Activated T-helper 2 cell treated with anti-CD3 and anti-CD28 coated beads, Interferon-gamma antibody, Interleukin-2, Interleukin-4, amounts not matched to agents 10 μg/mL and 5 μg/mL and 100 μg/mL, durations not matched to agents 14 hours and 24 hours and 36 hours (primary cell): ENCODE results near the gene VEGFB. TPM values are rescaled to one million over a fixed set of nuclear protein-coding genes. Genes with fewer than 3 reads are reported as not detected.

Source experiments
- DNase-seq: peaks from one replicate; pipeline ENCODE4 v3.0.0; 2021; ENCODE audit warnings: low spot score
- H3K27ac Mint-ChIP-seq: one replicate; pipeline ENCODE4 v1.8.0; 2021; ENCODE audit warnings: mixed read lengths
- H3K27me3 Mint-ChIP-seq: one replicate; pipeline ENCODE4 v1.8.0; 2021; ENCODE audit warnings: low read depth, mixed read lengths
- H3K36me3 Mint-ChIP-seq: one replicate; pipeline ENCODE4 v1.8.0; 2021; ENCODE audit warnings: low read depth, mixed read lengths
- H3K4me1 Mint-ChIP-seq: one replicate; pipeline ENCODE4 v1.8.0; 2021; ENCODE audit warnings: low read depth, mixed read lengths
- H3K4me3 Mint-ChIP-seq: one replicate; pipeline ENCODE4 v1.8.0; 2021; ENCODE audit warnings: low read depth, mild to moderate bottlenecking, moderate library complexity, mixed read lengths
- H3K9me3 Mint-ChIP-seq: one replicate; pipeline ENCODE4 v1.8.0; 2021; ENCODE audit warnings: mixed read lengths
- intact Hi-C: fragments of 100-400 bp; cut with micrococcal nuclease; formaldehyde crosslinking; loops from one replicate; pipeline ENCODE4 v1.15.1; 2023
- total RNA-seq: library from RNA; stranded (reverse); gene quantifications from 2 replicates; pipeline ENCODE4 v1.2.3, GENCODE V29; 2022

Gene VEGFB
- total RNA-seq, 1 donor from 2014 or later, result 82.0 TPM

GRCh38 chr11:64206457-64207255, 27.7 kb upstream of the VEGFB start, which contains the start of gene FERMT3:
TSS of gene FERMT3 (plus strand) at chr11:64206721. CDS start at chr11:64207365, 644 bp downstream.
- intact Hi-C loops, result loop anchor here (1.0 to 5.0 kb wide), 5 partner anchors 19 to 151 kb away; partner anchors contain the start of genes FKBP2, NUDT22, RPS6KA4 and TRPT1
- peaks cover 25% of the 10 kb centered on the region for H3K4me1 Mint-ChIP-seq
- H3K4me3 Mint-ChIP-seq, result peak within 1 kb of the TSS; percentile 92
- peak within 1 kb of the TSS; percentile 95 for H3K27ac Mint-ChIP-seq
- DNase-seq, result peak; percentile 74
- H3K9me3 Mint-ChIP-seq, result no peaks in the 10 kb centered on the region
- peaks cover 90% of the 10 kb centered on the region for H3K36me3 Mint-ChIP-seq
- H3K27me3 Mint-ChIP-seq, result no peaks in the 10 kb centered on the region

GRCh38 chr11:64207256-64208085, 26.9 kb upstream of the VEGFB start:
- Mint-ChIP-seq H3K4me1 (peaks cover 26% of the 10 kb centered on the region), H3K27ac (peak overlapping the region; percentile 95), H3K4me3 (peak overlapping the region; percentile 92), H3K36me3 (peaks cover 92% of the 10 kb centered on the region), H3K9me3 (no peaks in the 10 kb centered on the region), H3K27me3 (no peaks in the 10 kb centered on the region)
- DNase-seq, result peak; percentile 73
- intact Hi-C loops, result loop anchor here (1.0 to 5.0 kb wide), 5 partner anchors 19 to 150 kb away; partner anchors contain the start of genes FKBP2, NUDT22, RPS6KA4 and TRPT1

- intact Hi-C loops, result loop anchor here (5.0 kb wide), 1 partner anchor 149 kb away; the partner anchor contains the start of gene RPS6KA4
- Mint-ChIP-seq H3K4me3 (peak overlapping the region; percentile 92), H3K27ac (peak overlapping the region; percentile 95), H3K9me3 (no peaks in the 10 kb centered on the region), H3K4me1 (peaks cover 25% of the 10 kb centered on the region), H3K27me3 (no peaks in the 10 kb centered on the region), H3K36me3 (peaks cover 90% of the 10 kb centered on the region)
- DNase-seq, result no peak
Measured at GRCh38 chr11:64208086-64208795, 26.1 kb upstream of the VEGFB start.

- peaks cover 87% of the 10 kb centered on the region for H3K36me3 Mint-ChIP-seq
- peaks cover 25% of the 10 kb centered on the region for H3K4me1 Mint-ChIP-seq
- intact Hi-C loops, result loop anchor here (5.0 kb wide), 1 partner anchor 148 kb away; the partner anchor contains the start of gene RPS6KA4
- H3K27me3 Mint-ChIP-seq, result no peaks in the 10 kb centered on the region
- peak overlapping the region; percentile 95 for H3K27ac Mint-ChIP-seq
- H3K9me3 Mint-ChIP-seq, result no peaks in the 10 kb centered on the region
- no peak for DNase-seq
- peak overlapping the region; percentile 33 for H3K4me3 Mint-ChIP-seq
Measured at GRCh38 chr11:64208796-64209562, 25.4 kb upstream of the VEGFB start.

- H3K27me3 Mint-ChIP-seq, result no peaks in the 10 kb centered on the region
- H3K4me1 Mint-ChIP-seq, result peaks cover 20% of the 10 kb centered on the region
- no peaks in the 10 kb centered on the region for H3K9me3 Mint-ChIP-seq
- H3K36me3 Mint-ChIP-seq, result peaks cover 87% of the 10 kb centered on the region
- peak overlapping the region; percentile 33 for H3K27ac Mint-ChIP-seq
- no peak for DNase-seq
- intact Hi-C loops, result loop anchor here (5.0 kb wide), 1 partner anchor 148 kb away; the partner anchor contains the start of gene RPS6KA4
- H3K4me3 Mint-ChIP-seq, result no peak overlapping the region
Measured at GRCh38 chr11:64209563-64209843, 24.9 kb upstream of the VEGFB start.

GRCh38 chr11:64210301-64211020, 23.9 kb upstream of the VEGFB start:
- peaks cover 22% of the 10 kb centered on the region for H3K4me1 Mint-ChIP-seq
- DNase-seq, result no peak
- peak overlapping the region; percentile 42 for H3K27ac Mint-ChIP-seq
- no peaks in the 10 kb centered on the region for H3K9me3 Mint-ChIP-seq
- peaks cover 90% of the 10 kb centered on the region for H3K36me3 Mint-ChIP-seq
- no peak overlapping the region for H3K4me3 Mint-ChIP-seq
- intact Hi-C loops, result no loop called here
- H3K27me3 Mint-ChIP-seq, result no peaks in the 10 kb centered on the region

GRCh38 chr11:64211181-64211872, 23.1 kb upstream of the VEGFB start:
- Mint-ChIP-seq H3K36me3 (peaks cover 87% of the 10 kb centered on the region), H3K4me3 (no peak overlapping the region), H3K27ac (no peak overlapping the region), H3K9me3 (no peaks in the 10 kb centered on the region), H3K27me3 (no peaks in the 10 kb centered on the region), H3K4me1 (peaks cover 17% of the 10 kb centered on the region)
- DNase-seq, result no peak
- intact Hi-C loops, result no loop called here

- Mint-ChIP-seq H3K9me3 (no peaks in the 10 kb centered on the region), H3K36me3 (peaks cover 70% of the 10 kb centered on the region), H3K4me3 (no peak overlapping the region), H3K27ac (no peak overlapping the region), H3K4me1 (peaks cover 9% of the 10 kb centered on the region), H3K27me3 (no peaks in the 10 kb centered on the region)
- no peak for DNase-seq
- intact Hi-C loops, result no loop called here
Measured at GRCh38 chr11:64216879-64217278, 17.5 kb upstream of the VEGFB start.

GRCh38 chr11:64218628-64219353, 15.6 kb upstream of the VEGFB start:
- Mint-ChIP-seq H3K36me3 (peaks cover 58% of the 10 kb centered on the region), H3K9me3 (no peaks in the 10 kb centered on the region), H3K27ac (peak overlapping the region; percentile 47), H3K27me3 (no peaks in the 10 kb centered on the region), H3K4me3 (no peak overlapping the region), H3K4me1 (peaks cover 6% of the 10 kb centered on the region)
- DNase-seq, result no peak
- intact Hi-C loops, result no loop called here

GRCh38 chr11:64219354-64219684, 15.1 kb upstream of the VEGFB start:
- intact Hi-C loops, result no loop called here
- Mint-ChIP-seq H3K4me3 (no peak overlapping the region), H3K36me3 (peaks cover 55% of the 10 kb centered on the region), H3K27me3 (no peaks in the 10 kb centered on the region), H3K27ac (no peak overlapping the region), H3K4me1 (peaks cover 5% of the 10 kb centered on the region), H3K9me3 (no peaks in the 10 kb centered on the region)
- no peak for DNase-seq

- intact Hi-C loops, result no loop called here
Measured at GRCh38 chr11:64219755-64220154, 14.6 kb upstream of the VEGFB start.

More at GRCh38 chr11:64219755-64220154, 14.6 kb upstream of the VEGFB start:
- no peak overlapping the region for H3K4me3 Mint-ChIP-seq
- no peaks in the 10 kb centered on the region for H3K9me3 Mint-ChIP-seq
- peaks cover 52% of the 10 kb centered on the region for H3K36me3 Mint-ChIP-seq
- H3K27ac Mint-ChIP-seq, result no peak overlapping the region
- peaks cover 5% of the 10 kb centered on the region for H3K4me1 Mint-ChIP-seq
- DNase-seq, result no peak
- H3K27me3 Mint-ChIP-seq, result no peaks in the 10 kb centered on the region
